T47D (cell line): ENCODE measurements around the gene NOXO1.
"Not testable (repeated sequence)": the region's sequence is repeated elsewhere in the genome, so short reads cannot be mapped to it uniquely, and the experiment has no call there.

ENCODE experiments used
- DNase-seq, 2 experiments: peaks; one replicate each; pipeline versions ENCODE4 v3.0.0 to v3.0.0-alpha.2; 2011 to 2012; ENCODE audit warnings: low read depth in 1 of 2, low spot score in 1 of 2
- JUND ChIP-seq: IDR thresholded peaks from 2 replicates; pipeline ENCODE4 v1.6.1; 2012; ENCODE audit warnings: low read depth
- in situ Hi-C: cut with HindIII; loops from 2 replicates; pipeline ENCODE4 v1.10.0; 2016; ENCODE audit warnings: low sequenced_read_pairs, low pct_unique_long_range_greater_than_20kb

The NOXO1 gene

DNA sequence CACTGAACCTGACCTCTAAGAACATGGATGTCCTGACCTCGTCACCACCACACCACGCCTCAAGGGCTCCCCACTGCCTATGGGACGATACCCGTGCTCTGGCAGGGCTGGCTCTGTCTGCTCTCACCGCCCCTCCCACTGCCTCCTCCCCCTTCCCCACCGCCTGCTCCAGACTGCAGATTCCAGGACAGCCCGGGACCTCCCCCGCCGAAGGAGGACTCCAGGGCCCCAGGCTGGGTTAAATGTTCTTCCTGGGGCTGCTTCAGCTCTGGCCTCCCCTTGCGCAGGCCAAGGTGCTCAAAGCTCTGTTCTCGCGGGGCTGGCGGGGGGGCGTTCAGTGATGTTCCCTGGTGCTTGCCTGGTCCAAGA is 41.4 kb upstream of the NOXO1 start:
- in situ Hi-C loops: no loop called here
- DNase-seq: peak; percentile 75 to 84
- TF ChIP-seq JUND: no peak

DNA sequence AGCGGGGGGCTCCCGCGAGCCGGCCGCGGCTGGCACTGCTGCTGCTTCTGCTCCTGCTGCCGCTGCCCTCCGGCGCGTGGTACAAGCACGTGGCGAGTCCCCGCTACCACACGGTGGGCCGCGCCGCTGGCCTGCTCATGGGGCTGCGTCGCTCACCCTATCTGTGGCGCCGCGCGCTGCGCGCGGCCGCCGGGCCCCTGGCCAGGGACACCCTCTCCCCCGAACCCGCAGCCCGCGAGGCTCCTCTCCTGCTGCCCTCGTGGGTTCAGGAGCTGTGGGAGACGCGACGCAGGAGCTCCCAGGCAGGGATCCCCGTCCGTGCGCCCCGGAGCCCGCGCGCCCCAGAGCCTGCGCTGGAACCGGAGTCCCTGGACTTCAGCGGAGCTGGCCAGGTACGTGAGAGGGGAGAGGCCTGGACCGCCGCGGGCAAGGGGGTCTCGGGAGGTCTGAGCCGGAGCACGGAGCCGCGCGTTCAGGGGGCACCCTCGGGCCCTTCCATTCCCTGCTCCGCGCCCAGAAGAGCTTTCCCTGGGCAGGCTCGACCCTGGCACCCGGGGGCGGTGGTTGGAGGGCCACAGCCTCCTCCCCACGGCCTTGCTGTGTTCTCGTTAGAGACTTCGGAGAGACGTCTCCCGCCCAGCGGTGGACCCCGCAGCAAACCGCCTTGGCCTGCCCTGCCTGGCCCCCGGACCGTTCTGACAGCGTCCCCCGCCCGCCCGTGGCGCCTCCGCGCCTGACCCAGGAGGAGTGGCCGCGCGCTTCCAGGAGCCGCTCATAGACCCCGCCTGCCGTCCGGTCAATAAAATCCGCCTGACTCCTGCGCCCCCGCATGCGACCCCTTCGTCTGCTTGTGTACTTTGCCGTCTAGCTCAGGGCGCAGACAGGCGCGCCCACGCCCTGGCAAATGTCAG is 38.9 kb upstream of the NOXO1 start:
- TF ChIP-seq JUND: no peak
- DNase-seq: no peak
- in situ Hi-C loops: no loop called here

DNA sequence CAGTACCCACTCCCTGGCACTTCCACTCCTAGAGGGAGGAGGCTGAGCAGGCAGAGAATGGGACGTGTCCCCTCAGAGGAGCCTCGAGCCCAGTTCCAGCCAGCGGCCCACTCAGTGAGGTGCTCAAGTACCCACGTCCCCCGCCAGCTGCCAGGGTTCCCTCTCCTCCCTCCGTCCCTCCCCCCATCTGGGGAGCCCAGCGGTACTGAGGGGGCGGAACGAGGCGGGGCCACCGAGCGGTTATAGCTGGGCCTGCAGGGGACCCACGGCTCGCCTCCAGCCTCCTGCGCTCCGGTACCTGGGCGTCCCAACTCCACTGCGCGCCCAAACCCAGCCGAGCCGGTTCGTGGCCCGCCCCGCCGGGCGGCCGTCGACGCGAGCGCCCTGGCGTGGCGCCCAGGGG is 38.2 kb upstream of the NOXO1 start, which contains the start of gene NPW:
Gene NPW, plus strand, starts transcription at position 268 of the 403 bp plus-strand sequence.
- no peak for DNase-seq
- TF ChIP-seq JUND: no peak
- in situ Hi-C loops: no loop called here

DNA sequence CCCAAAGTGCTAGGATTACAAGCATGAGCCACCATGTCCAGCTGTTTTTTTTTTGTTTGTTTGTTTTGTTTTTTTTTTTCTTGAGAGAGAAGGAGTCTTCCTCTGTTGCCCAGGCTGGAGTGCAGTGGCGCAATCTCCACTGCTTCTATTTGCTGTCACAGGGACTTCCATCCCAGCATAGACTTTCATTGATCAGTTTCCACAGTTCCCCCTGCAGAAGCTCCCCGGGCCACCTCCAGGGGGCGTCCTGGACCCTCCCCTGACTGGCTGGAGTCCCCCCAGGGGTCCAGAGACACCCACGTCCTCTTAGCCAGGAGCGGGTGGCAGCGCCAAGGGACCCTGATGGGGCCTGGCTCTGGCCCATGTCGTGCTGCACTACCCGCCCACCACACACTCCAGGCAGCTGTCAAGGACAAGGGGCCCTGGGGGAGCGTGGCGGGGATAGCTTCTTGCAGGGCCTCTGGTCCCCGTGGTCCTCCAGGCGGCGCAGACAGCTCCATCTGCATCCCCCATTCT is 35.2 kb upstream of the NOXO1 start:
- in situ Hi-C loops: no loop called here
- no peak for DNase-seq
- TF ChIP-seq JUND: no peak

DNA sequence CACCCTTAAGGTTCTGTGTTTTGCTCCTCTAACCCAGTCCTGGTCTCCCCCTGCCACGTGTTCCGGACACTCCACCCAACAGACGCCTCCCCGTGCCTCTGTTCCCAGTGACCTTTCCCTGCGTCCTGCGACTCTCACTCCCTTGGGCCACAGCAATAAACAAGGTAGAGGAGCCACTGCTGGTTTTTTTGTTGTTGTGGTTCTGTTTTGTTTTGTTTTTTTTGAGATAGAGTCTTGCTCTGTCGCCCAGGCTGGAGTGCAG is 34.6 kb upstream of the NOXO1 start:
- TF ChIP-seq JUND: no peak
- in situ Hi-C loops: no loop called here
- no peak for DNase-seq

DNA sequence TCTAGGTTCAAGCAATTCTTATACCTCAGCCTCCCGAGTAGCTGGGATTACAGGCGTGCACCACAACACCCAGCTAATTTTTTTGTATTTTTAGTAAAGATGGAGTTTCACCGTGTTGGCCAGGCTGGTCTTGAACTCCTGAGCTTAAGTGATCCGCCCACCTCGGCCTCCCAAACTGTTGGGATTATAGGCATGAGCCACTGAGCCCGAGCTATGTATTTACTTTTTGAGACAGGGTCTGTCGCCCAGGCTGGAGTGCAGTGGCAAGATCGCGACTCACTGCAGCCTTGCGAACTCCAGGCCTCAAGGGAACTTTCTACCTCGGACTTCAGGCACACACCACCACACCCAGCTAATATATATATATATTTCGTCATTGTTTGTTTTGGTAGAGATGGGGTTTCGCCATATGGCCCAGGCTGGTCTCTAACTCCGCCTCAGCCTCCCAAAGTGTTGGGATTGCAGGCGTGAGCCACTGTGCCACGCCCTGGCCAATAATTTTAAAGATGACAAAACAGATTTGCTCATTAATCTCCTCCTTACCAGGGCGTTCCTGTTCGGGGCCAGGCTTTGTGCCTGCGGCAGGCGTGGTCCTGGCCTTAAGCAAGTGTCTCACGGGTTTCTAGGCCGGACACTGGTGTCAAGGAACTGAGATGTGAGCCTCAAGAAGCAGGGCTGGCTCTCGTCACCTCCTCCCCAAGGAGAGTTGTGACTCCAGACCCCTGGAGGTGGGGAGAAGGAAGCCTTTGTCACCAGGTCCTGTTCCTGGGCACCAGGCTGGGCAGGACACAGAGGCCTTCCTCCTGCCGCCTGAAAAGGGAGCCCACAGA is 34.1 kb upstream of the NOXO1 start:
- DNase-seq: peak in 1 of 2 experiments; percentile 86
- TF ChIP-seq JUND: no peak
- in situ Hi-C loops: no loop called here

DNA sequence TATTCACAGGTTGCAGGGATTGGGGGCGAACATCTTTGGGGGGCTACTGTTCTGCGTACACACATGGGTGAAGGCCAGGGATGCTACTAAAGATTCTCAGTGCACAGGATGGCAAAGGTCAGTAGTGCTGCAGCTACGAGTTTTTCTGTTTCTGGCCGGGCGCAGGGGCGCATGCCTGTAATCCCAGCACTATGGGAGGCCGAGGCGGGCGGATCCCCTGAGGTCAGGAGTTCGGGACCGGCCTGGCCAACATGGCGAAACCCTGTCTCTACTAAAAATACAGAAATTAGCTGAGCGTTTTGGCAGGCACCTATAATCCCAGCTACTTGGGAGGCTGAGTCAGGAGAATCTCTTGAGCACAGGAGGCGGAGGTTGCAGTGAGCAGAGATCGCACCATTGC is 32.3 kb upstream of the NOXO1 start:
- no peak for DNase-seq
- no peak for TF ChIP-seq JUND
- in situ Hi-C loops: no loop called here

DNA sequence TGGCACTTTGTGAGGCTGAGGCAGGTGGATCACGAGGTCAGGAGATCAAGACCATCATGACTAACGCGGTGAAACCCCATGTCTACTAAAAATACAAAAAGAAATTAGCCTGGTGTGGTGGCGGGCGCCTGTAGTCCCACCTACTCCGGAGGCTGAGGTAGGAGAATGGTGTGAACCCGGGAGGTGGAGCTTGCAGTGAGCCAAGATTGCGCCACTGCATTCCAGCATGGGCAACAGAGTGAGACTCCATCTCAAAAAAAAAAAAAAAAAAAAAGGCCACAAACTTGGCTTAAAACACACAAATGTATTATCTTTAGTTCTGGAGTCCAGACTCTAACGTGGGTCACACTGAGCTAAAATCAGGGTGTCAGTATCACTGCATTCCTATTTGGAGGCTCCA is 30.5 kb upstream of the NOXO1 start:
- DNase-seq, in situ Hi-C loops: not testable (repeated sequence)

DNA sequence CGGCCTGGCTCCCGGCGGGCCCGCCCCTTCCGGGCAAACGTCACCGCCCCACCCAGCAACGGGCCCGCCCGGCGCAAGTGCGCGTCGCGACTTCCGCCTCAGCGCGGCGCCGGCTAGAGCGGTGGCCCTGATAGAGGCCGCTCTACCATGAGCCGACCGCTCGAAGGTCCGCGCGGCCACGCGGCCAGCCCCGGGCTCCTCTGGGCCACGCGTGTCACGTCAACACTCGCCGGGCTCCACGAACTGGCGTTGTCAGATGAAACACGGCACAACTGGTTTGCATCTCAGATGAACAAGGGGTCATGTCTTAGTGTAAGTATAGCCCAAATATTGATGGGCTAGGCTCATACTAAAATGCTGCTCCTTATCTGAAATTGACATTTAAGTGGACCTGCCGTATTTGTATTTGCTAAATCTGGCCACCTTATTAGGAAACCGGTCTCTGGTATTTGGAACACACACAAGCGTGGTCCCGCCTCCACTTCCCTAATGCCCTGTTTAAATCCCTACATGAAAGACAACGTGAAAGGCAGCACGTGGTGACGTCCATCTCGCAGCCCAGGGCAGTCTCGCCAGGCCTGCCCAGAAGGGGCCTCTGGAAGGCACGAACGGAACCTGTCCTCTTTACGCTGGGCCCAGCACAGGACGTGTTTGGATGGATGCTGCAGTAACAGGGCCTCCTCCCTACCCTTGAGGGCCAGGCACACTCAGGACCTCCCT is 28.7 kb upstream of the NOXO1 start, which contains the start of gene ZNF598:
Gene ZNF598, minus strand, starts transcription at position 31 of the 720 bp plus-strand sequence.
- TF ChIP-seq JUND: no peak
- DNase-seq: peak; percentile 86 to 90
- in situ Hi-C loops: no loop called here

DNA sequence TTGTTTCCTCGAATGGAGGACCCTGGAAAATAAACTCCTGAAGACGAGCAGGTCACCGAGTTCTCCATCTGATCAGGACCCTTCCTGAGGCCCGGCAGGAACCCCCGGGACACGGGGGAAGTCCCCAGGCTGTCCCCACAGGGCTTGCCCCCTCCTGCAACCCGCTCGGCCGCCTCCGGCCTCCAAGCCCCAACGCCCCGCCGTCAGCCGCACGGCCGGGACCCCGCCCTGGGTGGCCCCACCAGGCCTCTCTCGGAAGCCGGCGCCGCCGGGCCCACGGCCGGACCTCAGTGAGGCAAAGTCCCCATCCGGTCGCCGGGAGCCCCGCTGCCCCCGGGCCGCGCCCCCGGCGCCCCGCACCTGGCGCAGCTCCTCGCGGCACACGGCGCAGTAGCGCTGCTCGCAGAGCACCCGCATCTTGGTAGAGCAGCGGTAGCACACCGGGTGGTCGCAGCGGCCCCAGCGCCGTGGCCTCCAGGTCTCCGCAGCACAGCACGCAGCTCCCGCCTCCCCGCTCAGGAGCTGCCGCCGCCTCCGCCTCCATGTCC is 28.0 kb upstream of the NOXO1 start:
- no peak for DNase-seq
- no peak for TF ChIP-seq JUND
- in situ Hi-C loops: no loop called here

DNA sequence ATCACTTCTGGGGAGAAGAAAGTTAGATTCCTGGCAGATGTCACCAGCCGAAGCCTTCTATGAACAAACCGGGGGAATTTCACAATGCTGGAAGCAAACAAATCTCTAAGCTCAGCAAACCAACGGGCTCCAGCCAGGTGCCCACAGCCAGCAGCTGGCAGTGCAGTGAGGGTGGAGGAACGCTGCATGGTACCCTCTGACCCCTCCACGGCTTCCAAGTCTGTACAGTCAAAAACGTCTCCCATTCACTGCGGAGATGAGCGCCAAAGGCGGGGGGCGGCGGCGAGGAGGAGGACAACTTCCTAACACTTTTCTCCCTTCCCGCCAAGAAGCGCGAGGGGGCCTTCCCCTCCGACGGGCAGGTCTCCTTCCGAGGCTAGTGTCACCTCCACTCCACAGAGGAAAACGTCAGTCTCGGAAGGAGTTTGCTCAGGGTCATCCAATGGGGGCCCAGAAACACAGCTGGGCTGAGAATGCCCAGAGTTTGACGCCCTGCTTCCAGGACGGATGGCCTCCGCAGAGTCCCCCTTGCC is 27.4 kb upstream of the NOXO1 start:
- no peak for TF ChIP-seq JUND
- in situ Hi-C loops: no loop called here
- peak in 1 of 2 experiments; percentile 63 for DNase-seq

DNA sequence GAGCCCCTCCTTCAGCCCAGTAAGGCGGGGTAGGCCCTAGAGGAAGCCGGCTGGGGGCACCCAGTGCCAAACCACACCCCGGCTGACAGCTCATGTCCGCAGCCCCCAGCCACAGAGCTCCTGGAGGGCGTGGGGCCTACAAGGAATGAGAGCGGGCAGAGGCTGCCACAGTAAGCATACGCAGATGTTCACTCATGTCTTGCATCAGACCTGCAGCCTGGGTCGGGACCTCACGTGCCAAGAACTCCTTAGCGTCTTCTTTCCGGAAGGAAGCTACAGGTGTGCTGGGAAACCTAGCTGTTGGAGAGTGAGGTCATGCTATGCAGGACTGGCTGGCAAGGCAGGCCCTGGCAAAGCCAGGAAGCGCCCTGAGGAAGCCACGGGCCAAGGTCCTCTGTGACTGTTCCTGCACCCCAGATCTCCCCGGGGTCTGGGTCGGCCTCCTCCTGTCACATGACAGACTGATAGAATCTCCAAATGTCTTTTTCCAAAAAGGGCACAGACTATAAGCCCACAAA is 26.8 kb upstream of the NOXO1 start:
- no peak for TF ChIP-seq JUND
- DNase-seq: peak in 1 of 2 experiments; percentile 74
- in situ Hi-C loops: no loop called here
